Body of pancreas (tissue), 4 donors: ENCODE data around the gene PALM2AKAP2.

Experiments used
- POLR2A ChIP-seq, 3 donors: fragments of 450-650 bp; IDR thresholded peaks; one replicate each; pipeline ENCODE4 v1.6.1; 2016; ENCODE audit warnings: antibody characterized with exemption in 3 of 3, mild to moderate bottlenecking in 2 of 3
- TF ChIP-seq, protein P1 (sequence below), 7 experiments: fragments of 450-650 bp in 4 of 7; fragments of 200-600 bp in 3 of 7; sonication (generic) in 3 of 7; IDR thresholded peaks; one replicate each; pipeline ENCODE4 v1.5.1; 2016 to 2019; ENCODE audit warnings: antibody characterized with exemption in 7 of 7

DNA sequence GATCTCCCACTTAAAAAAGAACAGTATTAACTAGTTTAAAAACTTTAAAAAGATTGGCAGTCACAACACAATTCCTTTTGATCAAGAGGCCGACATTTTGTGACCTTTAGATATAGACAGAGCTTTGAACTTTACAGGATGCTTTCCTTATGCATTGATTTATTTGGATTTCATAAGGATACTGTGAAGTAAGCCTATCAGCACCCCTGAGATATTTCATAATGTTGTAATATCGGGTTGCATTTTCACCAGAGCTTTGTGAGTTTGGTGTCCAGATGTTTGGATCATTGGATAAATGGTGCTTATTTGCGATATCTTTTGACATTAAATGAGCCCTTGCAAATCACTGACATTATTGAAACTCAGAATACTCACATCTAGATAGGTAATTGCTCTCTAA is 7.7 kb downstream of the PALM2AKAP2 start:
- TF ChIP-seq, protein P1, sequence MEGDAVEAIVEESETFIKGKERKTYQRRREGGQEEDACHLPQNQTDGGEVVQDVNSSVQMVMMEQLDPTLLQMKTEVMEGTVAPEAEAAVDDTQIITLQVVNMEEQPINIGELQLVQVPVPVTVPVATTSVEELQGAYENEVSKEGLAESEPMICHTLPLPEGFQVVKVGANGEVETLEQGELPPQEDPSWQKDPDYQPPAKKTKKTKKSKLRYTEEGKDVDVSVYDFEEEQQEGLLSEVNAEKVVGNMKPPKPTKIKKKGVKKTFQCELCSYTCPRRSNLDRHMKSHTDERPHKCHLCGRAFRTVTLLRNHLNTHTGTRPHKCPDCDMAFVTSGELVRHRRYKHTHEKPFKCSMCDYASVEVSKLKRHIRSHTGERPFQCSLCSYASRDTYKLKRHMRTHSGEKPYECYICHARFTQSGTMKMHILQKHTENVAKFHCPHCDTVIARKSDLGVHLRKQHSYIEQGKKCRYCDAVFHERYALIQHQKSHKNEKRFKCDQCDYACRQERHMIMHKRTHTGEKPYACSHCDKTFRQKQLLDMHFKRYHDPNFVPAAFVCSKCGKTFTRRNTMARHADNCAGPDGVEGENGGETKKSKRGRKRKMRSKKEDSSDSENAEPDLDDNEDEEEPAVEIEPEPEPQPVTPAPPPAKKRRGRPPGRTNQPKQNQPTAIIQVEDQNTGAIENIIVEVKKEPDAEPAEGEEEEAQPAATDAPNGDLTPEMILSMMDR (IDR thresholded peaks at IDR 0.05) = no peak
- TF ChIP-seq POLR2A (IDR thresholded peaks at IDR 0.05) = no peak
